ENCODE results near the gene TMEM219. TPM values are rescaled to one million over a fixed set of nuclear protein-coding genes. Genes with fewer than 3 reads are reported as not detected.
"Not testable (repeated sequence)": the region's sequence is repeated elsewhere in the genome, so short reads cannot be mapped to it uniquely, and the experiment has no call there.

TMEM219 gene
- total RNA-seq, 1 donor: 75.1 TPM

DNA sequence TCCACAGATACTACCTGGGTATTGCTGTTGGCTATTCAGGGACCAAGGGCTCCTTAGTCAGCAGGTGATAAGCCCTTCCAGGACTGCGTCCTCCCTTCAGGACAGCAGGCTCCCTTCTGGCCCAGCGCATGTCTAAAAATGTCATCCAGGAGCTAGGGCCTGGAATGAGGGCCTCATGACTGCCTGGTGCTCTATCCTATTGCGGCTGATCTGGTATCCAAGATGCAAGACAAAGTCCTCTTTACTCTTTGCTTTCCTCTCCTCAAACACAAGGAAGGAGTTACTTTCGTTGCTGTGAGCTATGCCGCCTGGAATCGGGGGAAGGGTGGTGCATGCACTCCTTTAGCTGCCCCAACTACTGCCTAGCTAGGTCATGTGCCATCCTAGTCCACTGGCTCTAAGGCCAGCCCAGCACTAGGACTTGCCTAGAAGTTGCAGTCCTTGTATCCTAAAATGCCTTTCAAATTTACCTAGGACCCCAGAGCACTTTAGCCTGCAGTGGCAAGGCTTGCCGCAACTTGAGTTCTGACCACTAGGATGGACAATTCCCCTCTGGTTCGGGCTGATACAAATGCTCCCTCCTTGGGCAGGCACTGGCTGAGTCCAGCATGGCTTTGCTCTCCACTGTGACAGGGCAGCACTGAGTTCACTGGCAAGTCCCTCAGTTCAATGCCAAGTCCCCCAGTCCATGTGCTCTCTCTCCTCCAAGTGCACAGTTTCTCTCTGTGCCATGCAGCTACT is 10.1 kb upstream of the TMEM219 start:
- no peak for DNase-seq (ENCODE audit: low read depth)
- no peak overlapping the region for H3K4me3 ChIP-seq (ENCODE audit: low read depth, low read length)
- TF ChIP-seq, protein P1, sequence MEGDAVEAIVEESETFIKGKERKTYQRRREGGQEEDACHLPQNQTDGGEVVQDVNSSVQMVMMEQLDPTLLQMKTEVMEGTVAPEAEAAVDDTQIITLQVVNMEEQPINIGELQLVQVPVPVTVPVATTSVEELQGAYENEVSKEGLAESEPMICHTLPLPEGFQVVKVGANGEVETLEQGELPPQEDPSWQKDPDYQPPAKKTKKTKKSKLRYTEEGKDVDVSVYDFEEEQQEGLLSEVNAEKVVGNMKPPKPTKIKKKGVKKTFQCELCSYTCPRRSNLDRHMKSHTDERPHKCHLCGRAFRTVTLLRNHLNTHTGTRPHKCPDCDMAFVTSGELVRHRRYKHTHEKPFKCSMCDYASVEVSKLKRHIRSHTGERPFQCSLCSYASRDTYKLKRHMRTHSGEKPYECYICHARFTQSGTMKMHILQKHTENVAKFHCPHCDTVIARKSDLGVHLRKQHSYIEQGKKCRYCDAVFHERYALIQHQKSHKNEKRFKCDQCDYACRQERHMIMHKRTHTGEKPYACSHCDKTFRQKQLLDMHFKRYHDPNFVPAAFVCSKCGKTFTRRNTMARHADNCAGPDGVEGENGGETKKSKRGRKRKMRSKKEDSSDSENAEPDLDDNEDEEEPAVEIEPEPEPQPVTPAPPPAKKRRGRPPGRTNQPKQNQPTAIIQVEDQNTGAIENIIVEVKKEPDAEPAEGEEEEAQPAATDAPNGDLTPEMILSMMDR (IDR thresholded peaks at IDR 0.05; ENCODE audit: insufficient read depth, low read depth, low read length): no peak

DNA sequence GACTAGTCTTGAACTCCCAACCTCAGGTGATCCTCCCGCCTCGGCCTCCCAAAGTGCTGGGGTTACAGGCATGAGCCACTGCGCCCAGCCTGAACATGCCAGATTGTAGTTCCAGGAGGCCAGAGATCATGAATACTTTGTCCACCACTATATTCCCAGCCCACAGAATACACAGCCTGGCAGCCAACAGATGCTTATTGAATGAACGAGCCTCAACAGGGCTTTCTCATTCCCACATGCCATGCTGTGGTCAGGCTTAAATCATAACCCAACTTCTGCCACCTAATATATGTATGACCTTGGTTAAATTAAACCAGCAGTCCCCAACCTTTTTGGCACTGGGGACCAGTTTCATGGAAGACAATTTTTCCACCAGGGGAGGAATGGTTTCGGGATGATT is 3.1 kb upstream of the TMEM219 start:
- no peak overlapping the region for H3K4me3 ChIP-seq (ENCODE audit: low read depth, low read length)
- no peak for DNase-seq (ENCODE audit: low read depth)
- TF ChIP-seq, protein P1 (IDR thresholded peaks at IDR 0.05; ENCODE audit: insufficient read depth, low read depth, low read length): no peak

DNA sequence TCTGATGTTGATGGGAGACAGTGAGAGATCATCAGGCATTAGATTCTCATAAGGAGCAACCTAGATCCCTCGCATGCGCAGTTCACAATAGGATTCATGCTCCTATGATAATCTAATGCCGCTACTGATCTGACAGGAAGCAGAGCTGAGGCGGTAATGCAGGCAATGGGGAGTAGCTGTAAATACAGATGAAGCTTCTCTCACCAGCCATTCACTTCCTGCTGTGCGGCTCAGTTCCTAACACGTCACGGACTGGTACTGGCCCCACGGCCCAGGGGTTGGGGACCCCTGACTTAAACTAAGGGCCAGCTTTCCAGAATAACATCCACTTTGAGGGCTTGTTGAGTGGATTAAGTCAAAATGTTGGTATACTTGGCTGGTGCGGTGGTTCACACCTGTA is 2.6 kb upstream of the TMEM219 start:
- no peak for DNase-seq (ENCODE audit: low read depth)
- TF ChIP-seq, protein P1 (IDR thresholded peaks at IDR 0.05; ENCODE audit: insufficient read depth, low read depth, low read length): no peak

DNA sequence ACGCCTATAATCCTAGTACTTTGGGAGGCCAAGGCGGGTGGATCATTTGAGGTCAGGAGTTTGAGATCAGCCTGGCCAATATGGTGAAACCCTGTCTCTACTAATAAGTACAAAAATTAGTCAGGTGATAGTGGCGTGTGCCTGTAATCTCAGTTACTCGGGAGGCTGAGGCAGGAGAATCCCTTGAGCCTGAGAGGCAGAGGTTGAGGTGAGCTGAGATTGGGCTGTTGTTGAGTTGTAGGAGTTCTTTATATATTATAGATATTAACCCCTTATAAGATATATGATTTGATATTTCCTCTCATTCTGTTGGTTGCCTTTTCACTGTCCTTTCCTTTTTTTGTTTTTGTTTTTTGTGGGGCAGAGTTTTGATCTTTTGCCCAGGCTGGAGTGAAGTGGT is 2.1 kb upstream of the TMEM219 start:
- not testable (repeated sequence) for H3K4me3 ChIP-seq (ENCODE audit: low read depth, low read length); DNase-seq (ENCODE audit: low read depth)

More for the DNA sequence above, 2.6 kb upstream of the TMEM219 start:
- no peak overlapping the region for H3K4me3 ChIP-seq (ENCODE audit: low read depth, low read length)

DNA sequence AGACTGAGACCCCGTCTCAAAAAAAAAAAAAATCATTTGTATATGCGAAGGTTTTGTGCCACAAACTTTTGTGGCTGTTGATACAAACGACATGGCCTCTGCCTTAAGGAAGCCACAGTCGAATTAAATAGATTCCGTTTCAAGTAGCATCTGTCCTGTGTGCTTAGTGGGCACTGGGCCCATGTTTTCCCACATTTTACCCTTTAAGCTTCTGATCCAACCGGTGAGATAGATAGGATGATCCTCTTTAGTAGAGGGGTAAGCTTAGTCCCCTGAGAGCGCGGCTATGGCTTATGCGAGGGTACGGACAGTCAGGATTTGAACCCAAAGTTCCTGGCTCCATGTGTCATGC is 776 bp upstream of the TMEM219 start:
- TF ChIP-seq, protein P1 (IDR thresholded peaks at IDR 0.05; ENCODE audit: insufficient read depth, low read depth, low read length): no peak
- DNase-seq (ENCODE audit: low read depth): no peak

DNA sequence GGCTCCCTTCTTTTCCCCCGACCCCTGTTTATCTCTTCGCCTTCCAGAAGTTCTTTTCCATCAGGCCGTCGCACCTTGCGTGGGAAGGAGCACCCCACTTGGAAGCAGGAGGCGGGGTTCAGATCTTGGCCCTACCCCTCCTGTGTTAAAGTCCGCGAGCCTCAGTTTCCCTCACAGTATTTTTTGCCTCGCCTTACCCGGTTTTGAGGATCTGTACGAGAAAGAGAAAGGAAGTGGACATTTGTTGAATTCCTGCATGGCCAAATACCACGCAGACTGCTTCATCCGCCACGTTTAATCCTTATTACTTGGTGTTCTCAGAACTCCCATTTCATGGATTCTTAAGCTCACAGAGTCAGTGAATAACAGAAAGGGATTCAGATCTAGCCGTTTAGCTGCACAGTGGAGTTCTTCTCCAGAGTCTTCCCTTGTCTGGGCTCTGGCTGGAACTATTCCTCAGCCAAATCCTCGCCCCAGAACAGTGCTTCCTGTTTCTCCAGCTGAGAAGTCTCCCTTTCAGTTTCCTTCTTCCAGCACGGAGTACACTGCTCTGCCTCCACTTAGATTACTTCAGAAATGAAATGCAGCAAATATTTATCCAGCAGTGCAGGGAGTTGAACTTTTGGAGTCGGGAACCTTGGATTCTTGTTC is 590 bp downstream of the TMEM219 start:
- H3K4me3 ChIP-seq (ENCODE audit: low read depth, low read length): peak overlapping the region; percentile 84
- peak; percentile 69 for DNase-seq (ENCODE audit: low read depth)
- TF ChIP-seq, protein P1 (IDR thresholded peaks at IDR 0.05; ENCODE audit: insufficient read depth, low read depth, low read length): no peak

More for the DNA sequence above, 776 bp upstream of the TMEM219 start:
- peak overlapping the region; percentile 84 for H3K4me3 ChIP-seq (ENCODE audit: low read depth, low read length)

DNA sequence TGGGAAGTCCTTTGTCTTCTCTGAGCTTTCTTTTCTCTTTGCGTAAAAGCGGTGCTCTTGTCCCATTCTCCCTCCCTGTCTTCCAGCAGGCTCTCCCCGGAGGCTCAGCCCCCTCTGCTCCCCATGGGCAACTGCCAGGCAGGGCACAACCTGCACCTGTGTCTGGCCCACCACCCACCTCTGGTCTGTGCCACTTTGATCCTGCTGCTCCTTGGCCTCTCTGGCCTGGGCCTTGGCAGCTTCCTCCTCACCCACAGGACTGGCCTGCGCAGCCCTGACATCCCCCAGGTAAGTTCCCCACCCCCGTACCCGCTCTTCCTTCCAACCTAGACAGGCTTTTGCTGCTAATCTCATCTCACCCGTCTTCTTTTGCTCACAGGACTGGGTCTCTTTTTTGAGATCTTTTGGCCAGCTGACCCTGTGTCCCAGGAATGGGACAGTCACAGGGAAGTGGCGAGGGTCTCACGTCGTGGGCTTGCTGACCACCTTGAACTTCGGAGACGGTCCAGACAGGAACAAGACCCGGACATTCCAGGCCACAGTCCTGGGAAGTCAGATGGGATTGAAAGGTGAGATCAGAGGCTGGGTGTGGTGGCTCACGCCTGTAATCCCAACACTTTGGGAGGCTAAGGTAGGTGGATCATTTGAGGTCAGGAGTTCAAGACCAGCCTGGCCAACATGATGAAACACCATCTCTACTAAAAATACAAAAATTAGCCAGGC is 1.3 kb downstream of the TMEM219 start:
- no peak for DNase-seq (ENCODE audit: low read depth)
- peak overlapping the region; percentile 84 for H3K4me3 ChIP-seq (ENCODE audit: low read depth, low read length)
- TF ChIP-seq, protein P1 (IDR thresholded peaks at IDR 0.05; ENCODE audit: insufficient read depth, low read depth, low read length): no peak

Data from fibroblast of villous mesenchyme (primary cell).